ENCODE results near the gene GRB2. TPM values are rescaled to one million over a fixed set of nuclear protein-coding genes. Genes with fewer than 3 reads are reported as not detected.
"Not testable (repeated sequence)": the region's sequence is repeated elsewhere in the genome, so short reads cannot be mapped to it uniquely, and the experiment has no call there.

The GRB2 gene
- total RNA-seq, 1 donor from 2014 or later = 84.8 TPM

DNA sequence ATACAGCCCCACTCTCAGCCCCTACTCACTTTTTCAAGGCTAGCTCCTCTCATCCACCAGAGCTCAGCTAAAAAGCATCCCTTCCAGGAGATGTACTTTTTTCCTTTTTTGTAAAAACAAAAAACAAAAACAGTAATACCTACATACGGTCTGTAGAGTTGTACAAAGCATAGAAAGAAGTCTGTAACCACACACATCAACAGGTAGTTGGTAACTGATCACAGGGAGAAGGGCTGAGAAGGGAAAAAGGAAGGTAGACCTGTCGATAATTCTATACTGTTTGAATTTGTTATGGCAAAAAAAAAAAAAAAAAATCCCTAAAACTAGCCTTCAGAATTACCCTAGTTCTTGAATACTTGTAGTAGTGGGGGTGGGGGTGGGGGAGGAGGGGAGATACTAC is 117.1 kb downstream of the GRB2 start:
- Mint-ChIP-seq H3K27me3 (no peaks in the 10 kb centered on the region), H3K36me3 (ENCODE audit: insufficient read depth) (peaks cover 2% of the 10 kb centered on the region), H3K4me1 (ENCODE audit: low read depth) (peaks cover 6% of the 10 kb centered on the region), H3K27ac (peak overlapping the region; percentile 70), H3K9me3 (ENCODE audit: low read depth) (no peaks in the 10 kb centered on the region), H3K4me3 (ENCODE audit: low read depth) (peak overlapping the region; percentile 88)
- TF ChIP-seq CTCF (IDR thresholded peaks at IDR 0.05; ENCODE audit: unreplicated experiment) = no peak
- DNase-seq (ENCODE audit: low spot score, unreplicated experiment) = no peak

- H3K4me1 Mint-ChIP-seq (ENCODE audit: low read depth) = peaks cover 6% of the 10 kb centered on the region
- DNase-seq (ENCODE audit: low spot score, unreplicated experiment) = no peak
- no peak overlapping the region for H3K27ac Mint-ChIP-seq
- no peak for TF ChIP-seq CTCF (IDR thresholded peaks at IDR 0.05; ENCODE audit: unreplicated experiment)
- peak overlapping the region; percentile 16 for H3K4me3 Mint-ChIP-seq (ENCODE audit: low read depth)
- H3K27me3 Mint-ChIP-seq = no peaks in the 10 kb centered on the region
- H3K9me3 Mint-ChIP-seq (ENCODE audit: low read depth) = no peaks in the 10 kb centered on the region
- H3K36me3 Mint-ChIP-seq (ENCODE audit: insufficient read depth) = peaks cover 3% of the 10 kb centered on the region
These were observed 118.3 kb downstream of the GRB2 start for GRCh38 chr17:75287221-75287620.

DNA sequence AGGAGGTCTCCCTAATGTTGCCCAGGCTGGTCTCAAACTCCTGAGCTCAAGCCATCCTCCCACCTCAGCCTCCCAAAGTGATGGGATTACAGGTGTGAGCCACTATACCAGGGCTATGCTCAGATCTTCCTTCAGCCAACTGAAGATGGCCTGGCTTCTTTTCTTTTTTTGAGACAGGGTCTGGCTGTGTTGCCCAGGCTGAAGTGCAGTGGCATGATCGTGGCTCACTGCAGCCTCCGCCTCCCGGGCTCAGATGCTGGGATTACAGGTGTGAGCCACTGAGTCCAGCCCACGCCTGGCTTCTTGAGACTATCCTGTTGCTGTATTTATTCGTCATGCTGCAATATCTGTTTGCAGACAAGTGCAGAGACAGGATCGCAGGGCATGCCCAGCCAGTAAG is 120.4 kb downstream of the GRB2 start:
- Mint-ChIP-seq H3K36me3 (ENCODE audit: insufficient read depth) (peaks cover 3% of the 10 kb centered on the region), H3K27me3 (no peaks in the 10 kb centered on the region), H3K4me1 (ENCODE audit: low read depth) (peaks cover 6% of the 10 kb centered on the region), H3K9me3 (ENCODE audit: low read depth) (no peaks in the 10 kb centered on the region), H3K4me3 (ENCODE audit: low read depth) (no peak overlapping the region), H3K27ac (no peak overlapping the region)
- TF ChIP-seq CTCF (IDR thresholded peaks at IDR 0.05; ENCODE audit: unreplicated experiment) = no peak
- no peak for DNase-seq (ENCODE audit: low spot score, unreplicated experiment)

GRCh38 chr17:75280189-75280588 is 125.3 kb downstream of the GRB2 start:
- not testable (repeated sequence) for H3K4me1 Mint-ChIP-seq (ENCODE audit: low read depth); H3K9me3 Mint-ChIP-seq (ENCODE audit: low read depth); H3K36me3 Mint-ChIP-seq (ENCODE audit: insufficient read depth)

DNA sequence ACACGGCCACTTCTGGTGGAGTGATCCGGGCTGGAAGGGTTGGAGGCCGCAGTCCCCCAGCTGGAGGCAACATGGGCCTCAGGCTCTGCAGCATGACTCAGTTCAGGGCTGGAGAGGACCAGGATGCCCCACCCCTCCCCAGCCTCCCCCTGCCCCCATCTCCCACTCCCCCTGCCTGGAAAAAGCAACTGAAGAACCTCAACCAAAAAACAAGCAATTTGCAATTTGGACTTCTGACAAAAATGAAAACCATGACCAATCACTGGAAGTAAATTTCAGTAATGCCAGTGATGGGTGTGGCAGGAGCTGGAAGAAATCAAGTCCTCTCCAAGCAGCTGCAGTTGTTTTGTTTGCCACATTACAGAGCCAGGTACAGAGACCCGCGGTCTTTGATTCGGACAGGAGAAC is 127.8 kb downstream of the GRB2 start:
- Mint-ChIP-seq H3K27me3 (no peaks in the 10 kb centered on the region), H3K36me3 (ENCODE audit: insufficient read depth) (no peaks in the 10 kb centered on the region), H3K4me1 (ENCODE audit: low read depth) (no peaks in the 10 kb centered on the region), H3K4me3 (ENCODE audit: low read depth) (no peak overlapping the region), H3K27ac (no peak overlapping the region), H3K9me3 (ENCODE audit: low read depth) (no peaks in the 10 kb centered on the region)
- no peak for DNase-seq (ENCODE audit: low spot score, unreplicated experiment)
- TF ChIP-seq CTCF (IDR thresholded peaks at IDR 0.05; ENCODE audit: unreplicated experiment) = no peak

More at GRCh38 chr17:75280189-75280588, 125.3 kb downstream of the GRB2 start:
- not testable (repeated sequence) for DNase-seq (ENCODE audit: low spot score, unreplicated experiment); H3K4me3 Mint-ChIP-seq (ENCODE audit: low read depth); H3K27ac Mint-ChIP-seq; H3K27me3 Mint-ChIP-seq

DNA sequence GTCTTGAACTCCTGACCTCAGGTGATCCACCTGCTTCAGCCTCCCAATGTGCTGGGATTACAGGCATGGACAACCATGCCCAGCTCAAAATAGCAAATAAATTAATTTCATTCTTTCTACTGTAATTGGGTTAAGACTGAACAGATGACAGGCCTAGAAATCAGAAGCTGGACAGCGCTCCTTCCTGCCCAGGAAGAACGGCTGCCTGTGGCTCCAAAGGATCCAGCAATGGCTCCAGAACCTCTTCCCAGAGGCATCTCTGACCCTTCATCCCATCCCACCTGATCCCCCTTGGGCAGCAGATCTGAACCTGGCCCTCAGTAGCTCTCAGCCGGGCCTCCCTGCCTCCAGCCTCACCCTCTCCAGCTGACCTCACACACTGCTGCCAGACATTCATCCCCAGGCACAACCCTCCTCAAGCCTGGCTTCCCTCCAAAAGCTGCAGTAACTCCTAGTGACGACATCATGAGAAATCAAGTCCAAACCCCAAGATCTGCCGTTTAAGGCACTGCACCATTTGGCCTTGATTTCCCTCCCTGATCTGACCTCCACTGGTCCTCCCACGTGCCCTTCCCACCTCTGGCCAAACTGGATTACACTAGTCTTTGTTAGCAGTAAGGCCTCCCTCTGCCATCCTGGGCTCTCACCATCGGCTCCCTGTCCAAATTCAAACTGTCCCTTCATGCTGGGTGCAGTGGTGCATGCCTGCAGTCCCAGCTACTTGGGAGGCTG is 131.3 kb downstream of the GRB2 start:
- Mint-ChIP-seq H3K27me3 (no peaks in the 10 kb centered on the region), H3K4me3 (ENCODE audit: low read depth) (no peak overlapping the region), H3K27ac (peak overlapping the region; percentile 56), H3K36me3 (ENCODE audit: insufficient read depth) (no peaks in the 10 kb centered on the region), H3K4me1 (ENCODE audit: low read depth) (peaks cover 8% of the 10 kb centered on the region), H3K9me3 (ENCODE audit: low read depth) (no peaks in the 10 kb centered on the region)
- DNase-seq (ENCODE audit: low spot score, unreplicated experiment) = no peak
- TF ChIP-seq CTCF (IDR thresholded peaks at IDR 0.05; ENCODE audit: unreplicated experiment) = no peak

All from progenitor cell of endocrine pancreas (in vitro differentiated cells).